ENCODE measurements around the gene MRPL38. TPM values are rescaled to one million over a fixed set of nuclear protein-coding genes. Genes with fewer than 3 reads are reported as not detected.
A peak's percentile ranks its signal among the peaks of the same experiment; 100 is the strongest.
"Not testable (repeated sequence)": the region's sequence is repeated elsewhere in the genome, so short reads cannot be mapped to it uniquely, and the experiment has no call there.

The MRPL38 gene
- total and polyA plus RNA-seq, 2 donors = 30.5 to 78.6 TPM

DNA sequence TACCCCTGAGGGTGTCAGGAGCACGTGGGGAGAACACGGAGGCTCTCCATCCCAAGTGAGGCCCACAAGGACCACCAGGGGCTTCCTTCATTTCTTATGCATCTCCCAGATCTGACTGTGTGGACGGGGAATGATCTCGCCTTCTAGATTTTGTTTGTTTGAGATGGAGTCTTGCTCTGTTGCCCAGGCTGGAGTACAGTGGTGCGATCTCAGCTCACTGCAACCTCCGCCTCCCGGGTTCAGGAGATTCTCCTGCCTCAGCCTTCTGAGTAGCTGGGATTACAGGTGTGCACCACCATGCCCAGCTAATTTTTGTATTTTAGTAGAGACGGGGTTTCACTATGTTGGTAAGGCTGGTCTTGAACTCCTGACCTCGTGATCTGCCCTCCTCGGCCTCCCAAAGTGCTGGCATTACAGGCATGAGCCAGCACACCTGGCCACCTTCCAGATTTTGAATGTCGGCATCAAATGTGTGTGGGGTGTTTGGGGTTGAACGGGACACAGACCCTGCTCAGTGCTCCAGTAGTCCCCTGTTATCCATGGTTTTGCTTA lies 35.9 kb downstream of the MRPL38 start:
- H3K36me3 ChIP-seq (ENCODE audit: control insufficient read depth in 2 of 2, insufficient read depth in 2 of 2, low read length in 1 of 2); H3K4me3 ChIP-seq (ENCODE audit: low read length in 2 of 2); DNase-seq (ENCODE audit: low read depth in 6 of 9, low spot score in 9 of 9); H3K27ac ChIP-seq (ENCODE audit: low read depth in 1 of 2, low read length in 1 of 2); H3K27me3 ChIP-seq (ENCODE audit: control insufficient read depth in 2 of 2, insufficient read depth in 1 of 2, low read length in 1 of 2); H3K9me3 ChIP-seq (ENCODE audit: control insufficient read depth in 2 of 2, insufficient read depth in 1 of 2, low read length in 1 of 2): not testable (repeated sequence)
- H3K4me1 ChIP-seq (ENCODE audit: control insufficient read depth in 2 of 2, insufficient read depth in 2 of 2, low read length in 2 of 2) = peaks cover 16 to 31% of the 10 kb centered on the region in 2 donors
- WGBS = 96% methylated on average over 12 of the region's 12 CpGs

DNA sequence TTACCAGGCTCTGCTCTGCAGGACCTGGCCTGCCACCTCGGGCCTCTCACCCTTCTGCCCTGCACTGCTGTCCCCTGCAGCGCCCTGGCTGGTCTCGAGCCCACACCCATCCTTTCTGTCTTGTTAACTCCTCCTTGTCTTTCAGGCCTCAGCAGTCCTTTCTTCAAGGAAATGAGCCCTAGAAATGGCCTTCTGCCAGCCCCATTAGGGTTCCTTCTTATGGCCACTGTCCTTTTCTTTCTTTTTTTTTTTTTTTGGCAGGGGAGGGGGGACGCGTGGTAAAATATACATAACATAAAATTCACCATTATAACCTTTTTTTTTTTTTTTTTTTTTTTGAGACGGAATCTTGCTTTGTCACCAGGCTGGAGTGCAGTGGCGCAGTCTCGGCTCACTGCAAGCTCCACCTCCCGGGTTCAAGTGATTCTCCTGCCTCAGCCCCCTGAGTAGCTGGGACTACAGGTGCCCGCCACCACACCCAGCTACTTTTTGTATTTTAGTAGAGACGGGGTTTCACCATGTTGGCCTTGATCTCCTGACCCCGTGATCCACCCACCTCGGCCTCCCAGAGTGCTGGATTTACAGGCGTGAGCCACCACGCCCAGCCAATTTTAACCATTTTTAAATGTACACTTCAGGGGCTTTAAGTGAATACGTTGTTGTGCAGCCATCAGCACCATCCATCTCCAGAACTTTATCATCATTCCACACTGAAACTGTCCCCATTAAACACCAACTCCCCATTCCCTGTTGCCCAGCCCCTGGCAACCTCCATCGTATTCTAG lies 39.1 kb downstream of the MRPL38 start:
- not testable (repeated sequence) for H3K9me3 ChIP-seq (ENCODE audit: control insufficient read depth in 2 of 2, insufficient read depth in 1 of 2, low read length in 1 of 2); H3K36me3 ChIP-seq (ENCODE audit: control insufficient read depth in 2 of 2, insufficient read depth in 2 of 2, low read length in 1 of 2); DNase-seq (ENCODE audit: low read depth in 6 of 9, low spot score in 9 of 9); H3K4me3 ChIP-seq (ENCODE audit: low read length in 2 of 2); H3K27me3 ChIP-seq (ENCODE audit: control insufficient read depth in 2 of 2, insufficient read depth in 1 of 2, low read length in 1 of 2)
- H3K27ac ChIP-seq (ENCODE audit: low read depth in 1 of 2, low read length in 1 of 2) = peak overlapping the region; percentile 36 to 82
- 96% methylated on average over 17 of the region's 17 CpGs for WGBS
- H3K4me1 ChIP-seq (ENCODE audit: control insufficient read depth in 2 of 2, insufficient read depth in 2 of 2, low read length in 2 of 2) = peaks cover 13 to 32% of the 10 kb centered on the region in 2 donors

DNA sequence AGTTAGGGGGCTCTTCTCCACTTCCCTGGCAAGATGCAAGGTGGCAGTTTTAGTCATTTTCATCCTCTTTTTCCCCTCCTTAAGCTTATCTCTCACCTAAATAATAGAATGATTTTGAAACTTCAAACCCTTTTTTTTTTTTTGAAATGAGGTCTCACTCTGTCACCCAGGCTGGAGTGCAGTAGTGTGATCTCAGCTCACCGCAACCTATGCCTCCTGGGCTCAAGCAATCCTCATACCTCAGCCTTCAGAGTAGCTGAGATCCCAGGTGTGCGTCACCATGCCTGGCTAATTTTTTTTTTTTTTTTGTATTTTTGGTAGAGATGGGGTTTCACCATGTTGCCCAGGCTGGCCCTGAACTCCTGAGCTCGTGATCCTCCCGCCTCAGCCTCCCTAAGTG lies 39.8 kb downstream of the MRPL38 start:
- not testable (repeated sequence) for H3K27me3 ChIP-seq (ENCODE audit: control insufficient read depth in 2 of 2, insufficient read depth in 1 of 2, low read length in 1 of 2); H3K4me3 ChIP-seq (ENCODE audit: low read length in 2 of 2); H3K9me3 ChIP-seq (ENCODE audit: control insufficient read depth in 2 of 2, insufficient read depth in 1 of 2, low read length in 1 of 2); H3K36me3 ChIP-seq (ENCODE audit: control insufficient read depth in 2 of 2, insufficient read depth in 2 of 2, low read length in 1 of 2); DNase-seq (ENCODE audit: low read depth in 6 of 9, low spot score in 9 of 9)
- 56% methylated on average over 4 of the region's 4 CpGs for WGBS
- peak overlapping the region; percentile 52 to 82 for H3K27ac ChIP-seq (ENCODE audit: low read depth in 1 of 2, low read length in 1 of 2)
- peaks cover 13 to 32% of the 10 kb centered on the region in 2 donors for H3K4me1 ChIP-seq (ENCODE audit: control insufficient read depth in 2 of 2, insufficient read depth in 2 of 2, low read length in 2 of 2)

- no peaks in the 10 kb centered on the region for H3K36me3 ChIP-seq (ENCODE audit: control insufficient read depth in 2 of 2, insufficient read depth in 2 of 2, low read length in 1 of 2)
- no peaks in the 10 kb centered on the region for H3K27me3 ChIP-seq (ENCODE audit: control insufficient read depth in 2 of 2, insufficient read depth in 1 of 2, low read length in 1 of 2)
- peaks cover 13 to 32% of the 10 kb centered on the region in 2 donors for H3K4me1 ChIP-seq (ENCODE audit: control insufficient read depth in 2 of 2, insufficient read depth in 2 of 2, low read length in 2 of 2)
- no peaks in the 10 kb centered on the region for H3K9me3 ChIP-seq (ENCODE audit: control insufficient read depth in 2 of 2, insufficient read depth in 1 of 2, low read length in 1 of 2)
- peak in 6 of 9 donors; percentile 66 to 90 (median 78) for DNase-seq (ENCODE audit: low read depth in 6 of 9, low spot score in 9 of 9)
- H3K4me3 ChIP-seq (ENCODE audit: low read length in 2 of 2) = no peak overlapping the region
- H3K27ac ChIP-seq (ENCODE audit: low read depth in 1 of 2, low read length in 1 of 2) = peak overlapping the region; percentile 52 to 82
- WGBS = under 1% methylated on average over 8 of the region's 8 CpGs
Measured at GRCh38 chr17:75864448-75864871, 40.2 kb downstream of the MRPL38 start.

DNA sequence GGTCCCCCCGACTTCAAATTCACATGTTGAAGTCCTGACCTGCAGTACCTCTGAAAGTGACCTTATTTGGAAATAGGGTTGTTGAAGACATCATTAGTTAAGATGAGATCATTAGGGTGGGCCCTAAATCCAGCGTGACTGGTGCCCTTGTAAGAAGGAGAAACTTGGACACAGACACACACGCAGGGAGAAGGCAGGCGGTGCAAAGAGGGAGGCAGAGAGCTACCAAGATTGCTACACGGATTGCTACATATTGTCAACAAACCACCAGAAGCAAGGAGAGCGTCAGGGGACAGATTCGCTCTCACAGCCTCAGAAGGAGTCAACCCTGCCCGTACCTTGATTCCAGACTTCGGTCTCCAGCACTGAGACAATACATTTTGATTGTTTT lies 42.8 kb downstream of the MRPL38 start:
- H3K27me3 ChIP-seq (ENCODE audit: control insufficient read depth in 2 of 2, insufficient read depth in 1 of 2, low read length in 1 of 2) = no peaks in the 10 kb centered on the region
- no peaks in the 10 kb centered on the region for H3K36me3 ChIP-seq (ENCODE audit: control insufficient read depth in 2 of 2, insufficient read depth in 2 of 2, low read length in 1 of 2)
- H3K27ac ChIP-seq (ENCODE audit: low read depth in 1 of 2, low read length in 1 of 2) = no peak overlapping the region
- H3K4me3 ChIP-seq (ENCODE audit: low read length in 2 of 2) = no peak overlapping the region
- peaks cover 13 to 35% of the 10 kb centered on the region in 2 donors for H3K4me1 ChIP-seq (ENCODE audit: control insufficient read depth in 2 of 2, insufficient read depth in 2 of 2, low read length in 2 of 2)
- no peak for DNase-seq (ENCODE audit: low read depth in 6 of 9, low spot score in 9 of 9)
- 97% methylated on average over 9 of the region's 9 CpGs for WGBS
- H3K9me3 ChIP-seq (ENCODE audit: control insufficient read depth in 2 of 2, insufficient read depth in 1 of 2, low read length in 1 of 2) = no peaks in the 10 kb centered on the region

DNA sequence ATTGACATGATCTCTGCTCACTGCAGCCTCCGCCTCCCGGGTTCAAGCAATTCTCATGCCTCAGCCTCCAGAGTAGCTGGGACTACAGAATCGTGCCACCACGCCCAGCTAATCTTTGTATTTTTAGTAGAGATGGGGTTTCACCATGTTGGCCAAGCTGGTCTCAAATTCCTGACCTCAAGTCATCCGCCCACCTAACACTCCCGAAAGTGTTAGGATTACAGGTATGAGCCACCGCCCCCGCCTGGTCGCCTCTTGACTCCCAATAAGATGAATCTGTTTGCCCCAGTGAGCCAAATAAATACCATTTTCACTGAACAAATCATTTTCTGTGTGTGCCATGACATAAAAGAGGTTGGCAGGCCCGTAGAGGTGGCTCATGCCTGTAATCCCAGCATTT lies 45.3 kb downstream of the MRPL38 start:
- not testable (repeated sequence) for H3K9me3 ChIP-seq (ENCODE audit: control insufficient read depth in 2 of 2, insufficient read depth in 1 of 2, low read length in 1 of 2); H3K27ac ChIP-seq (ENCODE audit: low read depth in 1 of 2, low read length in 1 of 2); H3K4me3 ChIP-seq (ENCODE audit: low read length in 2 of 2); H3K27me3 ChIP-seq (ENCODE audit: control insufficient read depth in 2 of 2, insufficient read depth in 1 of 2, low read length in 1 of 2); H3K36me3 ChIP-seq (ENCODE audit: control insufficient read depth in 2 of 2, insufficient read depth in 2 of 2, low read length in 1 of 2); DNase-seq (ENCODE audit: low read depth in 6 of 9, low spot score in 9 of 9)
- H3K4me1 ChIP-seq (ENCODE audit: control insufficient read depth in 2 of 2, insufficient read depth in 2 of 2, low read length in 2 of 2) = peaks cover 14 to 38% of the 10 kb centered on the region in 2 donors
- WGBS = 94% methylated on average over 10 of the region's 10 CpGs

DNA sequence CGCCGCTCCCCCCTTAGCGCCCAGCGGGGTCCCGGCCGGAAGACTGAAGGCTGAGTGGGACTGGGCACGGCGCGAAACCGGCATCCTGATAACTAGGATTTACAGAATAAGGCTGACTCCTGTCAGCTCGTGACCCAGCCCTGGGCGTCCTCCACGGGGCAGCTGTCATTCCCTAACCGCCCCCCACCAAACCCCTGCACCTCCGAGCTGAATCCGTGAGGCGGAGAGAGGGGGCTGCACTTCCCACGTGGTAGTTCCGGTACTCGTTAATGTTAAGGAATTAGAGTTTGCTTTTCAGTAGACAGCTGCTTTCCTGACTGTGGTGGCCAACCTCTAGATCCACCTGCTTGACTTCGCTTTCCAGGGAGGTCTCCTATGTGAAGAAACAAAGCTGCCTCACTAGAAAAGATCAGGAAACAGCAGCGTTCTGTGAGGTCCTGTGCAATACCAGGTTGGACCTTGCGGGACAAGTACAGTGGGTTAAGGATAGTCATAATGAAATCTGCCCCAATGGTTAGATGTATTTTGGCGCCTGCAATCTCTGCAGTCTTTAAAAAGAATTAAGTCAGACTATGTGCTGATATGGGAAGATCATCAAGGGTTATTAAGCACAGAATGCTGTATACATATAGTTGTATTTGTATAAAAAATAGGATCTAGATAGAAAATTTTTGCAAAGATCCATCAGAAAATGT lies 48.5 kb downstream of the MRPL38 start:
- Histone ChIP-seq H3K27me3 (ENCODE audit: control insufficient read depth in 2 of 2, insufficient read depth in 1 of 2, low read length in 1 of 2) (no peaks in the 10 kb centered on the region), H3K27ac (ENCODE audit: low read depth in 1 of 2, low read length in 1 of 2) (peak overlapping the region; percentile 94 to 95), H3K9me3 (ENCODE audit: control insufficient read depth in 2 of 2, insufficient read depth in 1 of 2, low read length in 1 of 2) (peaks cover 0 to 4% of the 10 kb centered on the region in 2 donors), H3K4me3 (ENCODE audit: low read length in 2 of 2) (peak overlapping the region; percentile 75 to 91), H3K36me3 (ENCODE audit: control insufficient read depth in 2 of 2, insufficient read depth in 2 of 2, low read length in 1 of 2) (peaks cover 3 to 9% of the 10 kb centered on the region in 2 donors), H3K4me1 (ENCODE audit: control insufficient read depth in 2 of 2, insufficient read depth in 2 of 2, low read length in 2 of 2) (peaks cover 15 to 27% of the 10 kb centered on the region in 2 donors)
- WGBS = 2% methylated on average over 24 of the region's 24 CpGs
- peak in 1 of 9 donors; percentile 53 for DNase-seq (ENCODE audit: low read depth in 6 of 9, low spot score in 9 of 9)

DNA sequence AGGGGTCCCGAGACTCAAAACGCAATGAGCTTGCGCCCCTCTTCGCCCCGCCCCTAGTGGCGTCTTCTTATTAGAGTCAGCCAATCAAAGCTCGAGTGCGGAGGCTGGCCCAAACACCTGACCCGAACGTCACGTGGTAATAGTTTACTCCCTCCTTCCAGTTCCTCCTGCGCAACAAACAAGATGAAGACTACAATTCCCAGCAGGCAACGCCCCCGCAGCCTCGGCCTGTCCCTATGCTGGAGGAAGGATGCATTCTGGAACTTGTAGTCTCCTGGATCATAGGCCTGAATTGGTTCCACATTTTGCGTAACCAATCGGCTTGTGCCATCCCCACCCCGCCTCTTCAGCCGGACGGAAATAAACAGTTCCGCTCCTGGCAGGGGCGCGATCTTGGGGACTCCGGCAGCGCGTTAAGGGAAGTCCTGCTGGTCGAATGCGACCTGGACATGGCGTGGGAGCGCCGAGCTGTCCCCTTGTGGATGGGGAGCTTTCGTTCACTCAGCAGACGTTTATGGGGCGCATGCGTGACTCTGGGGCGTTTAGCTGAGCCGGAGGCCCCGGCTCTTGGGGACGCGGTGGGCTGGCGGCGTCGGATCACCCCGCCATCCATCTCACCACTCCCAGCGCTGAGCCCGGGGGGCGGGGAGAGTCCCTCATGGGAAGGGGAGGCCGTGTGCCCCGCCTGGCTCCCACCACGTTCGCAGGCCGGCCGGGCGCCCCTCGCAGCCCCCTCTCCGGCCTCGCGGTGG lies 49.2 kb downstream of the MRPL38 start, which contains the start of gene WBP2:
Gene WBP2 (minus strand): TSS at position 26 of the 752 bp plus-strand sequence. CDS start 38 bp downstream, outside the sequence.
- Histone ChIP-seq H3K4me1 (ENCODE audit: control insufficient read depth in 2 of 2, insufficient read depth in 2 of 2, low read length in 2 of 2) (peaks cover 15 to 25% of the 10 kb centered on the region in 2 donors), H3K27ac (ENCODE audit: low read depth in 1 of 2, low read length in 1 of 2) (peak within 1 kb of the TSS; percentile 94 to 95)
- under 1% methylated on average over 58 of the region's 58 CpGs for WGBS

More for the DNA sequence above, 49.2 kb downstream of the MRPL38 start, which contains the start of gene WBP2:
- peak; percentile 98 to 100 (median 99) for DNase-seq (ENCODE audit: low read depth in 6 of 9, low spot score in 9 of 9)
- Histone ChIP-seq H3K27me3 (ENCODE audit: control insufficient read depth in 2 of 2, insufficient read depth in 1 of 2, low read length in 1 of 2) (no peaks in the 10 kb centered on the region), H3K9me3 (ENCODE audit: control insufficient read depth in 2 of 2, insufficient read depth in 1 of 2, low read length in 1 of 2) (peaks cover 0 to 4% of the 10 kb centered on the region in 2 donors), H3K4me3 (ENCODE audit: low read length in 2 of 2) (peak within 1 kb of the TSS; percentile 75 to 91), H3K36me3 (ENCODE audit: control insufficient read depth in 2 of 2, insufficient read depth in 2 of 2, low read length in 1 of 2) (peaks cover 11 to 16% of the 10 kb centered on the region in 2 donors)
